Pons (tissue), 1 donor: Measurements from ENCODE around the gene ARID2.

ENCODE experiments used
- DNase-seq: peaks from one replicate; pipeline ENCODE4 v3.0.0-alpha.2; 2016; ENCODE audit warnings: low spot score

The ARID2 gene

GRCh38 chr12:45720069-45720468 is 9.4 kb upstream of the ARID2 start:
- DNase-seq = no peak

GRCh38 chr12:45721369-45721768 is 8.1 kb upstream of the ARID2 start:
- no peak for DNase-seq

GRCh38 chr12:45721954-45722353 is 7.6 kb upstream of the ARID2 start:
- DNase-seq = no peak

- peak; percentile 89 for DNase-seq
Measured at GRCh38 chr12:45725631-45726602, 3.6 kb upstream of the ARID2 start.

GRCh38 chr12:45726603-45727300 is 2.8 kb upstream of the ARID2 start:
- DNase-seq = peak; percentile 60

GRCh38 chr12:45727301-45727979 is 2.1 kb upstream of the ARID2 start:
- DNase-seq = peak; percentile 97

GRCh38 chr12:45727980-45728629 is 1.4 kb upstream of the ARID2 start:
- peak; percentile 82 for DNase-seq

- DNase-seq = peak; percentile 94
Measured at GRCh38 chr12:45728630-45729232, 775 bp upstream of the ARID2 start.

GRCh38 chr12:45730084-45730347 is 510 bp downstream of the ARID2 start:
- no peak for DNase-seq

GRCh38 chr12:45730348-45731189 is 1.1 kb downstream of the ARID2 start:
- peak; percentile 62 for DNase-seq

- DNase-seq = peak; percentile 54
Measured at GRCh38 chr12:45731190-45731775, 1.8 kb downstream of the ARID2 start.

GRCh38 chr12:45732250-45732649 is 2.7 kb downstream of the ARID2 start:
- DNase-seq = no peak

GRCh38 chr12:45732936-45733335 is 3.4 kb downstream of the ARID2 start:
- peak; percentile 18 for DNase-seq

- no peak for DNase-seq
Measured at GRCh38 chr12:45737638-45738037, 8.1 kb downstream of the ARID2 start.

GRCh38 chr12:45742590-45742989 is 13.1 kb downstream of the ARID2 start:
- DNase-seq = no peak

GRCh38 chr12:45743247-45743646 is 13.7 kb downstream of the ARID2 start:
- DNase-seq = no peak

- DNase-seq = no peak
Measured at GRCh38 chr12:45745861-45746277, 16.4 kb downstream of the ARID2 start.

GRCh38 chr12:45756666-45757065 is 27.2 kb downstream of the ARID2 start:
- DNase-seq = no peak

GRCh38 chr12:45757172-45757571 is 27.7 kb downstream of the ARID2 start:
- no peak for DNase-seq

GRCh38 chr12:45760333-45760732 is 30.8 kb downstream of the ARID2 start:
- DNase-seq = no peak
